ENCODE data around the gene AGBL4. TPM values are rescaled to one million over a fixed set of nuclear protein-coding genes. Genes with fewer than 3 reads are reported as not detected.

Gene AGBL4
- total and polyA plus RNA-seq, 9 of the 15 experiments (the other 6 are each of a cell fraction or from before 2014, with no cell fraction given): 0.11 TPM; not detected in 7

DNA sequence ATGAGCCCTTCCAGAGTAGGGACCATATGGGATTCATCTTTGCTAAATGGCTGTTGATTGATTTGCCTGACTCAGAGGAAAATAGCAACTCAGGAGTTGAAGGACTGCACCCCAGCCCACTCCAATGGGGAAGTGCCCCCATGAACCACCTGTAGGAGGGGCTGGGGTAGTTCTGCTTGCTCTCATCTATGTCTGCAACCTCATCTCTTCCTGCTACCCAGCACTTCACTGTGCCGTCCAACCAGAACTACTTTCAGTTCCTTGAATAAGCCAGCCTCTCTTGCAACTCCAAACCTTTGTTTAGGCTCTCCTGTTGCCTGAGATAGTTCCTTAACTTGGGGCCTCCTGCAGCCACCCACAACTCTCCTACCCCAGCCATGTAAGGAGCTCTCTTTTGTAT, 1273.6 kb downstream of the AGBL4 start:
- in situ Hi-C loops (cut with MboI) (no loop called here), intact Hi-C loops (cut with micrococcal nuclease) (no loop called here)
- ATAC-seq: no peak
- Histone ChIP-seq H3K4me3 (no peak overlapping the region), H3K9ac (ENCODE audit: insufficient read depth in 1 of 2, low read depth in 2 of 2, low read length in 2 of 2) (no peak overlapping the region), H3K4me2 (ENCODE audit: insufficient read depth, low read length) (no peak overlapping the region), H3K9me1 (ENCODE audit: control insufficient read depth, insufficient read depth, low read length) (no peaks in the 10 kb centered on the region), H3K27ac (ENCODE audit: extremely low read depth, low read depth, low read length) (no peak overlapping the region), H3K4me1 (replicated peaks in 1 of 2; ENCODE audit: control insufficient read depth in 2 of 2, insufficient read depth in 2 of 2, low read length in 2 of 2) (no peaks in the 10 kb centered on the region), H2AFZ (ENCODE audit: low read depth, low read length) (no peak overlapping the region), H3K9me3 (replicated peaks; ENCODE audit: control insufficient read depth, insufficient read depth, low read depth, low read length) (no peaks in the 10 kb centered on the region), H3K27me3 (ENCODE audit: control insufficient read depth in 2 of 2, insufficient read depth in 2 of 2, low read length in 2 of 2) (no peaks in the 10 kb centered on the region), H4K20me1 (replicated peaks; ENCODE audit: control insufficient read depth, insufficient read depth, low read length) (no peaks in the 10 kb centered on the region; the same call in 1 of the 2 replicates), H3K79me2 (ENCODE audit: control insufficient read depth, insufficient read depth, low read length) (no peaks in the 10 kb centered on the region), H3K36me3 (ENCODE audit: control insufficient read depth, insufficient read depth, low read length) (no peaks in the 10 kb centered on the region)
- ChIA-PET CTCF (ENCODE audit: low intra/inter-chr PET ratio) (no interaction called here), POLR2A (no interaction called here)
- FAIRE-seq: no peak
- no peak for DNase-seq (ENCODE audit: extremely low read depth in 1 of 4, low spot score in 3 of 4)
- BruUV-seq (replicated peaks): no TSS peak
- 0% methylated on average over 1 of the region's 1 CpG for WGBS (ENCODE audit: insufficient coverage, low coverage, missing lambda C conversion rate)
- no peak for TF ChIP-seq SRSF9 (IDR thresholded peaks at IDR 0.05; ENCODE audit: borderline replicate concordance, low read depth, low read length)
- TF ChIP-seq, protein P1, sequence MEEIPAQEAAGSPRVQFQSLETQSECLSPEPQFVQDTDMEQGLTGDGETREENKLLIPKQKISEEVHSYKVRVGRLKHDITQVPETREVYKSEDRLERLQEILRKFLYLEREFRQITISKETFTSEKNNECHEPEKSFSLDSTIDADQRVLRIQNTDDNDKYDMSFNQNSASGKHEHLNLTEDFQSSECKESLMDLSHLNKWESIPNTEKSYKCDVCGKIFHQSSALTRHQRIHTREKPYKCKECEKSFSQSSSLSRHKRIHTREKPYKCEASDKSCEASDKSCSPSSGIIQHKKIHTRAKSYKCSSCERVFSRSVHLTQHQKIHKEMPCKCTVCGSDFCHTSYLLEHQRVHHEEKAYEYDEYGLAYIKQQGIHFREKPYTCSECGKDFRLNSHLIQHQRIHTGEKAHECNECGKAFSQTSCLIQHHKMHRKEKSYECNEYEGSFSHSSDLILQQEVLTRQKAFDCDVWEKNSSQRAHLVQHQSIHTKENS (CRISPR knock-in tag; IDR thresholded peaks at IDR 0.05): no peak
- TF ChIP-seq NELFE (IDR thresholded peaks at IDR 0.05; ENCODE audit: insufficient read depth, insufficient read length): no peak
- TF ChIP-seq, protein P2, sequence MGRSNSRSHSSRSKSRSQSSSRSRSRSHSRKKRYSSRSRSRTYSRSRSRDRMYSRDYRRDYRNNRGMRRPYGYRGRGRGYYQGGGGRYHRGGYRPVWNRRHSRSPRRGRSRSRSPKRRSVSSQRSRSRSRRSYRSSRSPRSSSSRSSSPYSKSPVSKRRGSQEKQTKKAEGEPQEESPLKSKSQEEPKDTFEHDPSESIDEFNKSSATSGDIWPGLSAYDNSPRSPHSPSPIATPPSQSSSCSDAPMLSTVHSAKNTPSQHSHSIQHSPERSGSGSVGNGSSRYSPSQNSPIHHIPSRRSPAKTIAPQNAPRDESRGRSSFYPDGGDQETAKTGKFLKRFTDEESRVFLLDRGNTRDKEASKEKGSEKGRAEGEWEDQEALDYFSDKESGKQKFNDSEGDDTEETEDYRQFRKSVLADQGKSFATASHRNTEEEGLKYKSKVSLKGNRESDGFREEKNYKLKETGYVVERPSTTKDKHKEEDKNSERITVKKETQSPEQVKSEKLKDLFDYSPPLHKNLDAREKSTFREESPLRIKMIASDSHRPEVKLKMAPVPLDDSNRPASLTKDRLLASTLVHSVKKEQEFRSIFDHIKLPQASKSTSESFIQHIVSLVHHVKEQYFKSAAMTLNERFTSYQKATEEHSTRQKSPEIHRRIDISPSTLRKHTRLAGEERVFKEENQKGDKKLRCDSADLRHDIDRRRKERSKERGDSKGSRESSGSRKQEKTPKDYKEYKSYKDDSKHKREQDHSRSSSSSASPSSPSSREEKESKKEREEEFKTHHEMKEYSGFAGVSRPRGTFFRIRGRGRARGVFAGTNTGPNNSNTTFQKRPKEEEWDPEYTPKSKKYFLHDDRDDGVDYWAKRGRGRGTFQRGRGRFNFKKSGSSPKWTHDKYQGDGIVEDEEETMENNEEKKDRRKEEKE (IDR thresholded peaks at IDR 0.05; ENCODE audit: borderline replicate concordance in 1 of 2, control insufficient read depth in 1 of 2, low read depth in 2 of 2, low read length in 1 of 2): no peak
- TF ChIP-seq TAF7 (tag; IDR thresholded peaks at IDR 0.05): no peak
- no peak for TF ChIP-seq SREBF1 (IDR thresholded peaks at IDR 0.05; ENCODE audit: borderline replicate concordance, low read depth, low read length)
- TF ChIP-seq, protein P3, sequence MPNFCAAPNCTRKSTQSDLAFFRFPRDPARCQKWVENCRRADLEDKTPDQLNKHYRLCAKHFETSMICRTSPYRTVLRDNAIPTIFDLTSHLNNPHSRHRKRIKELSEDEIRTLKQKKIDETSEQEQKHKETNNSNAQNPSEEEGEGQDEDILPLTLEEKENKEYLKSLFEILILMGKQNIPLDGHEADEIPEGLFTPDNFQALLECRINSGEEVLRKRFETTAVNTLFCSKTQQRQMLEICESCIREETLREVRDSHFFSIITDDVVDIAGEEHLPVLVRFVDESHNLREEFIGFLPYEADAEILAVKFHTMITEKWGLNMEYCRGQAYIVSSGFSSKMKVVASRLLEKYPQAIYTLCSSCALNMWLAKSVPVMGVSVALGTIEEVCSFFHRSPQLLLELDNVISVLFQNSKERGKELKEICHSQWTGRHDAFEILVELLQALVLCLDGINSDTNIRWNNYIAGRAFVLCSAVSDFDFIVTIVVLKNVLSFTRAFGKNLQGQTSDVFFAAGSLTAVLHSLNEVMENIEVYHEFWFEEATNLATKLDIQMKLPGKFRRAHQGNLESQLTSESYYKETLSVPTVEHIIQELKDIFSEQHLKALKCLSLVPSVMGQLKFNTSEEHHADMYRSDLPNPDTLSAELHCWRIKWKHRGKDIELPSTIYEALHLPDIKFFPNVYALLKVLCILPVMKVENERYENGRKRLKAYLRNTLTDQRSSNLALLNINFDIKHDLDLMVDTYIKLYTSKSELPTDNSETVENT (CRISPR knock-in tag; IDR thresholded peaks at IDR 0.05): no peak
- TF ChIP-seq, protein P4, sequence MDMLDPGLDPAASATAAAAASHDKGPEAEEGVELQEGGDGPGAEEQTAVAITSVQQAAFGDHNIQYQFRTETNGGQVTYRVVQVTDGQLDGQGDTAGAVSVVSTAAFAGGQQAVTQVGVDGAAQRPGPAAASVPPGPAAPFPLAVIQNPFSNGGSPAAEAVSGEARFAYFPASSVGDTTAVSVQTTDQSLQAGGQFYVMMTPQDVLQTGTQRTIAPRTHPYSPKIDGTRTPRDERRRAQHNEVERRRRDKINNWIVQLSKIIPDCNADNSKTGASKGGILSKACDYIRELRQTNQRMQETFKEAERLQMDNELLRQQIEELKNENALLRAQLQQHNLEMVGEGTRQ (CRISPR knock-in tag; IDR thresholded peaks at IDR 0.05): no peak
- no peak for TF ChIP-seq GATAD2B (IDR thresholded peaks at IDR 0.05; ENCODE audit: borderline replicate concordance)
- no peak for TF ChIP-seq HNRNPLL (IDR thresholded peaks at IDR 0.05; ENCODE audit: low read depth, low read length, poor library complexity, severe bottlenecking)
- TF ChIP-seq HSF4 (CRISPR knock-in tag; IDR thresholded peaks at IDR 0.05; ENCODE audit: borderline replicate concordance): no peak
- no peak for TF ChIP-seq ZNF584 (CRISPR knock-in tag; IDR thresholded peaks at IDR 0.05; ENCODE audit: low read depth)
- no peak for TF ChIP-seq ZNF77 (CRISPR knock-in tag; IDR thresholded peaks at IDR 0.05)
- TF ChIP-seq, protein P5, sequence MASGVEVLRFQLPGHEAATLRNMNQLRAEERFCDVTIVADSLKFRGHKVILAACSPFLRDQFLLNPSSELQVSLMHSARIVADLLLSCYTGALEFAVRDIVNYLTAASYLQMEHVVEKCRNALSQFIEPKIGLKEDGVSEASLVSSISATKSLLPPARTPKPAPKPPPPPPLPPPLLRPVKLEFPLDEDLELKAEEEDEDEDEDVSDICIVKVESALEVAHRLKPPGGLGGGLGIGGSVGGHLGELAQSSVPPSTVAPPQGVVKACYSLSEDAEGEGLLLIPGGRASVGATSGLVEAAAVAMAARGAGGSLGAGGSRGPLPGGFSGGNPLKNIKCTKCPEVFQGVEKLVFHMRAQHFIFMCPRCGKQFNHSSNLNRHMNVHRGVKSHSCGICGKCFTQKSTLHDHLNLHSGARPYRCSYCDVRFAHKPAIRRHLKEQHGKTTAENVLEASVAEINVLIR (CRISPR knock-in tag; IDR thresholded peaks at IDR 0.05): no peak
